A549 treated with Hydrocortisone at 1 μM for 4 hours (cell line): ENCODE data around the gene MAGOH. TPM values are rescaled to one million over a fixed set of nuclear protein-coding genes. Genes with fewer than 3 reads are reported as not detected.

Experiments used
- total RNA-seq: library from RNA; stranded (reverse); fragments of 200-300 nt; extraction: Qiagen RNA extraction; gene quantifications from 5 replicates; pipeline ENCODE4 v1.2.3, GENCODE V29; 2022

The MAGOH gene
- 61.9 to 86.2 TPM (median 66.2 TPM) in 5 replicates for total RNA-seq

DNA sequence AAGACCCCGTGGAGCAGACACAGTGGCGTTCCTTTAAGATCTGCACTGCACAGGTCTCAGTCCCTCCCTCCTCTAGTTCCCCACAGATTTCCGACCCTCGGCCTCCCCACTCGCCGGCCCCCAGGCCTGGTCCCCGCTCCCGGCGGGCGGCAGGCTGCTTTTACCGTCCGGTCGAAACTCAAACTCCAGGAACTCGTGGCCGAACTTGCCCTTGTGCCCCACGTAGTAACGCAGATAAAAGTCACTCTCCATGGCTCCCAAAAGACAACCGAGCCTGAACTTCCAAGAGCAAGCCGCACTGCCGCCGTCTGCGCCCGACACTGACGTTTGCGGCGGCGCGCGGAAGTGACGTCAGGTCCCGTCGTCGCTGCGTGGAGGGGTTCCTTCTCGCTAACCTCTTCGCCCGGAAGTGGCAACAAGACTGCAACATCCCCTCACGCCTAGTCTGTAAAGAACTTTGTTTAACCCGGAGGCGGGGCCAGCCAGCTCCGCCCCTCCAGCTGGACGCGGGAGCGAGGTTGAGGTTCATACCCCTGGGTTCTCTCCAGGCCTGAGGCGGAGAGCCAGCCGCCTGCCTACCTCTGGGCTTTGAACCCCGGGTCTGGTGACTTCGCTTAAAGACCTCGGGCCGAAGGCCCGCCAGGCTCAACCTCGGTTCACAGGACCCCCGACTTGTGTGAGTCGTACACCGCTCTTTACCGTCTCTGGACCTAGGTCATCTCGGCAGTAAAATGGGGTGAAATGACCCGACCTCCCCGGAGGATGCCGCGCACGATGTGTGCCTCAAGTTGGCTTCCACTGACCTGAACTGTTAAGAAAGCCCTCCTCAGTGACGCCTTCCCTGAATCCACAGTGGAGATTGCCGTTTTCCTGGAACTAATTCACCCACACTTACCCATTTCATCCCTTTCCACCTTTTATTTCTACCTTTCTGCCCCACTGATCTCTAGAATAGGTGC, at the start of gene MAGOH:
TSS of gene MAGOH (minus strand) at position 322 of the 959 bp plus-strand sequence. CDS start at position 252, 70 bp downstream.

DNA sequence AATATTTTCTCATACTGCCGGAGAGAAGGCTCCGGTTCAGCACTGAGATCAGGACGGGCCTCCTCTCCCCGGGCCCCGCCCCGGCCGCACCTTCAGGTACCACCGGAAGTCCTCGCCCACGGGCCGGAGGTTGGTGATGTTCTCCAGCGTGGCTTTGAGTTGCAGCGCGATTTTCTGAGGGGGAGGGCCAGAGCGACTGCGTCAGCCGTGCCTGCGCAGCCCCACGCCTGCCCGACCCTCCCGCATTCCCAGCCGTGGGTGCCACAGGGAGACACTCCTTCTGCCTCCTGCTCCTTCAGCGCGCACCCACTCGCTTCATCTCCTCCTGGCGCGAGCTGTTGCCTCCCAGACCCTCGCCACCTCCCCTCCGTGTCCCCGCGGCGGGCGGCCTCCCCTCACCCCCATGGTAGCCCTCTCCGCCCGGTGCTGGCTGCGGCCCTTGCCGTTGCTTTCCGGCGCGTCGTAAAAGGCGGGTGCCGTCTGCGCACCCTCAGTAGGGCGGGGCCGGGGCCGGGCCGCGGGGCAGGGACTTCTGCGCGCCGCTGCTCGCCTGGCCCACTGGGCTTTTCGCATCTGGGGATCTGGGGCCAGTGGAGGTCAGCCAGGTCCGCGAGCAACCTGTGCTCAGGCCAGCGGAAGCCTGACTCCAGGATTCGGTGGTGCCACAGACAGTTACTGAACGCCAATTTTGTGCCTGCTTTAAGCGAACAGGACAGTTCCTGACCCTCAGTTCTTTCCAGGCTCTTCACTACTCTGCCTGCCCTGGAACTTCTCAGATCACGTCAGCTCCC, 18.0 kb downstream of the MAGOH start, which contains the start of gene CZIB:
TSS of gene CZIB (minus strand) at position 464 of the 791 bp plus-strand sequence. CDS start at position 405, 59 bp downstream.

DNA sequence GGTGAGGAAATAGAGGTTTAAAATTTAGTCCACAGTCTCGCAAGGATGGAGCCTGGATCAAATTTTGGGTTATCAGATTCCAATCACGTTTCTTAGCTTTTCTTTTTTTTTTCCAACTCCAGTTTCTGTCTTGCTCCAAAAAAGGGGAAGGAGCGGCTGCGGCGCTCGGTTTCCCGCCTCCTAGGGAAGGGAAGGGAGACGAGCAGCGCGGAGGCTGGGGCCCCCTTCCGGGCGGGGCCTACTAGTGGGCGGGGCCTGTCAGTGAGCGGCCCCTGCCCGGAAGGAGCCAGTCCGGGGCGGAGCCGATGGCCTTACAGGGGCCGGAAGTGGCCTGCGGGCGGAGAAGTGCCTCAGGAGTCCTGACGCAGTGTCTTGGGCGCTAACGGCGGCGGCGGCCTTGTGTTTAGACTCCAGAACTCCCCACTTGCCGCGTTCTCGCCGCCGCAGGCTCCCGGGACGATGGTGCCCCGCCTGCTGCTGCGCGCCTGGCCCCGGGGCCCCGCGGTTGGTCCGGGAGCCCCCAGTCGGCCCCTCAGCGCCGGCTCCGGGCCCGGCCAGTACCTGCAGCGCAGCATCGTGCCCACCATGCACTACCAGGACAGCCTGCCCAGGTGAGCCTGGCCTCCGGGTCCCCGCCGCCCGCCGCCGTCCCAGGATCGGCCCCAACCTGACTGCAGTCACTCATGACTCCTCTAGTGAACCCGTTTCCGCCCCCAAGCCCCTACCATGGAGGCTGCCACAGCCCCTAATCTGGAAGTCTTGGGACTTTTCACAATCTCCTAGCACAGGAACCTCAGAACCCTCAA, 41.6 kb downstream of the MAGOH start, which contains the start of gene CPT2:
TSS of gene CPT2 (plus strand) at position 340 of the 806 bp plus-strand sequence. CDS start at position 460, 120 bp downstream.

Other genes with a start within 250 kb of the MAGOH start
- 0.05 TPM in 1 of 5 replicates, not detected in the others for gene PODN, start 176.3 kb downstream of the MAGOH start, total RNA-seq
- gene SLC1A7, start 95.9 kb downstream of the MAGOH start, total RNA-seq, result 0.05 TPM in 2 of 5 replicates, not detected in the others
- 9.3 to 10.1 TPM (median 9.5 TPM) in 5 replicates for gene CPT2, start 41.7 kb downstream of the MAGOH start, total RNA-seq
- gene CZIB, start 17.9 kb downstream of the MAGOH start, total RNA-seq, result 27.4 to 34.2 TPM (median 33.0 TPM) in 5 replicates
- 29.3 to 38.9 TPM (median 35.6 TPM) in 5 replicates for gene LRP8, start 89.6 kb upstream of the MAGOH start, total RNA-seq
- gene DMRTB1, start 220.9 kb upstream of the MAGOH start, total RNA-seq, result not detected in 5 replicates